ENCODE data around the gene METAP2. TPM values are rescaled to one million over a fixed set of nuclear protein-coding genes. Genes with fewer than 3 reads are reported as not detected.
A peak's percentile ranks its signal among the peaks of the same experiment; 100 is the strongest.

The METAP2 gene
- total RNA-seq, 2 experiments from 2014 or later, result 60.2 to 66.3 TPM

GRCh38 chr12:95551913-95552516 is 78.1 kb downstream of the METAP2 start:
- no peak for ATAC-seq (ENCODE audit: poor library complexity)
- Histone ChIP-seq H3K27ac (ENCODE audit: low read depth in 1 of 2, low read length in 2 of 2) (peak overlapping the region in 1 of 2 donors; percentile 25), H3K9me3 (ENCODE audit: control insufficient read depth in 1 of 2, insufficient read depth in 1 of 2, low read length in 2 of 2) (no peaks in the 10 kb centered on the region), H3K4me3 (ENCODE audit: low read length) (peak overlapping the region; percentile 13), H3K4me1 (ENCODE audit: insufficient read depth, low read length) (peaks cover 15% of the 10 kb centered on the region), H3K36me3 (ENCODE audit: insufficient read depth, low read length) (no peaks in the 10 kb centered on the region), H3K27me3 (ENCODE audit: control insufficient read depth in 1 of 2, insufficient read depth in 2 of 2, low read length in 2 of 2) (no peaks in the 10 kb centered on the region)
- ChIA-PET POLR2A (no interaction called here), CTCF (no interaction called here)
- peak in 3 of 14 experiments; percentile 15 to 29 (median 16) for DNase-seq
- intact Hi-C loops (cut with DNase I, micrococcal nuclease), result loop anchor here in 1 of 2 experiments (10.0 kb wide), 1 partner anchor 303 kb away; the partner anchor contains the start of gene SNRPF
- peaks cover 49% of the 10 kb centered on the region for H3K4me1 Mint-ChIP-seq (ENCODE audit: low read depth)
- peaks cover 9% of the 10 kb centered on the region for H3K36me3 Mint-ChIP-seq (ENCODE audit: low read depth)
- peak overlapping the region; percentile 38 for H3K4me3 Mint-ChIP-seq
- no peaks in the 10 kb centered on the region for H3K9me3 Mint-ChIP-seq
- no peak for TF ChIP-seq CTCF (IDR thresholded peaks at IDR 0.05)
- H3K27me3 Mint-ChIP-seq, result peaks cover 15% of the 10 kb centered on the region
- H3K27ac Mint-ChIP-seq, result peak overlapping the region; percentile 31

GRCh38 chr12:95553197-95553943 is 79.4 kb downstream of the METAP2 start:
- Histone ChIP-seq H3K4me3 (ENCODE audit: low read length) (no peak overlapping the region), H3K36me3 (ENCODE audit: insufficient read depth, low read length) (no peaks in the 10 kb centered on the region), H3K9me3 (ENCODE audit: control insufficient read depth in 1 of 2, insufficient read depth in 1 of 2, low read length in 2 of 2) (no peaks in the 10 kb centered on the region), H3K27me3 (ENCODE audit: control insufficient read depth in 1 of 2, insufficient read depth in 2 of 2, low read length in 2 of 2) (no peaks in the 10 kb centered on the region), H3K27ac (ENCODE audit: low read depth in 1 of 2, low read length in 2 of 2) (peak overlapping the region in 1 of 2 donors; percentile 21), H3K4me1 (ENCODE audit: insufficient read depth, low read length) (peaks cover 15% of the 10 kb centered on the region)
- peaks cover 39% of the 10 kb centered on the region for H3K4me1 Mint-ChIP-seq (ENCODE audit: low read depth)
- no peaks in the 10 kb centered on the region for H3K9me3 Mint-ChIP-seq
- ChIA-PET CTCF (interaction anchor here (1.6 kb wide), 1 partner anchor 480 kb away, joined by 4 read pairs; the partner anchor contains the start of gene NR2C1), POLR2A (no interaction called here)
- H3K36me3 Mint-ChIP-seq (ENCODE audit: low read depth), result peaks cover 4% of the 10 kb centered on the region
- peak overlapping the region; percentile 30 for H3K27ac Mint-ChIP-seq
- TF ChIP-seq CTCF (IDR thresholded peaks at IDR 0.05), result no peak
- H3K27me3 Mint-ChIP-seq, result peaks cover 5% of the 10 kb centered on the region
- ATAC-seq (ENCODE audit: poor library complexity) (no peak), DNase-seq (no peak)
- H3K4me3 Mint-ChIP-seq, result peak overlapping the region; percentile 71
- intact Hi-C loops (cut with DNase I, micrococcal nuclease), result loop anchor here in 1 of 2 experiments (10.0 kb wide), 1 partner anchor 301 kb away; the partner anchor contains the start of gene SNRPF

GRCh38 chr12:95554532-95555071 is 80.7 kb downstream of the METAP2 start:
- ChIA-PET POLR2A (no interaction called here), CTCF (interaction anchor here (1.6 kb wide), 1 partner anchor 481 kb away, joined by 4 read pairs; the partner anchor contains the start of gene NR2C1)
- no peaks in the 10 kb centered on the region for H3K9me3 ChIP-seq (ENCODE audit: control insufficient read depth in 1 of 2, insufficient read depth in 1 of 2, low read length in 2 of 2)
- Mint-ChIP-seq H3K9me3 (no peaks in the 10 kb centered on the region), H3K4me1 (ENCODE audit: low read depth) (peaks cover 33% of the 10 kb centered on the region), H3K4me3 (no peak overlapping the region), H3K36me3 (ENCODE audit: low read depth) (no peaks in the 10 kb centered on the region), H3K27ac (no peak overlapping the region), H3K27me3 (peaks cover under 1% of the 10 kb centered on the region)
- H3K4me1 ChIP-seq (ENCODE audit: insufficient read depth, low read length), result peaks cover 9% of the 10 kb centered on the region
- H3K27ac ChIP-seq (ENCODE audit: low read depth in 1 of 2, low read length in 2 of 2), result no peak overlapping the region
- H3K36me3 ChIP-seq (ENCODE audit: insufficient read depth, low read length), result no peaks in the 10 kb centered on the region
- no peak for TF ChIP-seq CTCF (IDR thresholded peaks at IDR 0.05)
- H3K4me3 ChIP-seq (ENCODE audit: low read length), result no peak overlapping the region
- DNase-seq (no peak), ATAC-seq (ENCODE audit: poor library complexity) (no peak)
- intact Hi-C loops (cut with DNase I, micrococcal nuclease), result loop anchor here in 1 of 2 experiments (10.0 kb wide), 1 partner anchor 300 kb away; the partner anchor contains the start of gene SNRPF
- H3K27me3 ChIP-seq (ENCODE audit: control insufficient read depth in 1 of 2, insufficient read depth in 2 of 2, low read length in 2 of 2), result no peaks in the 10 kb centered on the region

Measured in CD4-positive, alpha-beta T cell (primary cell).